H9 (cell line): ENCODE results near the gene MEP1B. TPM values are rescaled to one million over a fixed set of nuclear protein-coding genes. Genes with fewer than 3 reads are reported as not detected.

Source experiments
- DNase-seq: peaks from one replicate; pipeline ENCODE4 v3.0.0-alpha.2; 2017
- H2AFZ ChIP-seq: one replicate; pipeline ENCODE4 v1.6.1; 2013; ENCODE audit warnings: mild to moderate bottlenecking, low read length, control low read depth, moderate library complexity
- H2AK5ac ChIP-seq: 2 replicates; pipeline ENCODE4 v1.6.1; 2013; ENCODE audit warnings: low read length, control low read depth, mixed read lengths; ENCODE audit not compliant: insufficient read length
- H2BK120ac ChIP-seq: one replicate; pipeline ENCODE4 v1.6.1; 2013; ENCODE audit warnings: low read depth, mild to moderate bottlenecking, low read length, control low read depth, inconsistent platforms; ENCODE audit not compliant: poor library complexity, severe bottlenecking
- H2BK12ac ChIP-seq: 2 replicates; pipeline ENCODE4 v1.6.1; 2013; ENCODE audit warnings: low read length, control low read depth, mixed read lengths, low read depth; ENCODE audit not compliant: insufficient read length
- H2BK15ac ChIP-seq: 2 replicates; pipeline ENCODE4 v1.6.1; 2013; ENCODE audit warnings: low read depth, low read length, control low read depth
- H2BK20ac ChIP-seq: one replicate; pipeline ENCODE4 v1.6.1; 2013; ENCODE audit warnings: low read depth, mild to moderate bottlenecking, low read length, control low read depth, inconsistent platforms; ENCODE audit not compliant: poor library complexity, severe bottlenecking
- H2BK5ac ChIP-seq: 2 replicates; pipeline ENCODE4 v1.6.1; 2013; ENCODE audit warnings: low read length, control low read depth, mixed read lengths; ENCODE audit not compliant: insufficient read length
- H3K14ac ChIP-seq: 2 replicates; pipeline ENCODE4 v1.6.1; 2013; ENCODE audit warnings: low read length, control low read depth; ENCODE audit not compliant: insufficient read depth
- H3K18ac ChIP-seq: 2 replicates; pipeline ENCODE4 v1.6.1; 2013; ENCODE audit warnings: low read depth, mild to moderate bottlenecking, mixed read lengths, low read length, control low read depth; ENCODE audit not compliant: insufficient read length
- H3K23ac ChIP-seq: 2 replicates; pipeline ENCODE4 v1.6.1; 2013; ENCODE audit warnings: low read length, control low read depth, mixed read lengths, low read depth; ENCODE audit not compliant: insufficient read length
- H3K23me2 ChIP-seq: 2 replicates; pipeline ENCODE4 v1.6.1; 2013; ENCODE audit warnings: low read depth, mild to moderate bottlenecking, mixed read lengths, low read length, control low read depth; ENCODE audit not compliant: insufficient read length, poor library complexity, severe bottlenecking
- H3K27ac ChIP-seq: 2 replicates; pipeline ENCODE4 v1.5.1; 2013; ENCODE audit warnings: low read length, control low read depth, mixed read lengths, low read depth; ENCODE audit not compliant: insufficient read length
- H3K27me3 ChIP-seq: 2 replicates; pipeline ENCODE4 v1.6.1; 2013; ENCODE audit warnings: low read length, control low read depth, inconsistent platforms; ENCODE audit not compliant: insufficient read depth
- H3K4ac ChIP-seq: 2 replicates; pipeline ENCODE4 v1.6.1; 2013; ENCODE audit warnings: low read depth, mild to moderate bottlenecking, control low read depth, inconsistent platforms, low read length, moderate library complexity
- H3K4me1 ChIP-seq: 2 replicates; pipeline ENCODE4 v1.6.1; 2013; ENCODE audit warnings: low read length, control low read depth, inconsistent platforms; ENCODE audit not compliant: insufficient read depth
- H3K4me2 ChIP-seq: 2 replicates; pipeline ENCODE4 v1.6.1; 2013; ENCODE audit warnings: low read length, control low read depth, mixed read lengths; ENCODE audit not compliant: insufficient read length, insufficient read depth
- H3K56ac ChIP-seq: 2 replicates; pipeline ENCODE4 v1.6.1; 2013; ENCODE audit warnings: low read depth, mild to moderate bottlenecking, mixed read lengths, low read length, control low read depth; ENCODE audit not compliant: insufficient read length
- H3K79me1 ChIP-seq: 2 replicates; pipeline ENCODE4 v1.6.1; 2013; ENCODE audit warnings: low read depth, mild to moderate bottlenecking, moderate library complexity, low read length, control low read depth, inconsistent platforms; ENCODE audit not compliant: insufficient read depth, poor library complexity, severe bottlenecking
- H3K79me2 ChIP-seq: 2 replicates; pipeline ENCODE4 v1.6.1; 2013; ENCODE audit warnings: low read length, control low read depth, inconsistent platforms; ENCODE audit not compliant: insufficient read depth
- H3K9ac ChIP-seq: 2 replicates; pipeline ENCODE4 v1.6.1; 2013; ENCODE audit warnings: low read length, control low read depth, mixed read lengths; ENCODE audit not compliant: insufficient read length; ENCODE audit errors: extremely low read depth
- H3K9me3 ChIP-seq: one replicate; pipeline ENCODE4 v1.6.1; 2013; ENCODE audit warnings: low read depth, low read length, inconsistent platforms; ENCODE audit not compliant: control insufficient read depth
- H3T11ph ChIP-seq: one replicate; pipeline ENCODE4 v1.6.1; 2013; ENCODE audit warnings: mild to moderate bottlenecking, low read length, control low read depth, inconsistent platforms
- H4K20me1 ChIP-seq: one replicate; pipeline ENCODE4 v1.6.1; 2013; ENCODE audit not compliant: control insufficient read depth, insufficient read length, insufficient read depth
- H4K5ac ChIP-seq: 2 replicates; pipeline ENCODE4 v1.6.1; 2013; ENCODE audit warnings: low read depth, mild to moderate bottlenecking, mixed read lengths, low read length, control low read depth; ENCODE audit not compliant: insufficient read length
- H4K8ac ChIP-seq: replicated peaks from 2 replicates; pipeline ENCODE4 v1.6.1; 2013; ENCODE audit warnings: low read length, control low read depth, mixed read lengths, low read depth; ENCODE audit not compliant: insufficient read length
- H4K91ac ChIP-seq: 2 replicates; pipeline ENCODE4 v1.6.1; 2013; ENCODE audit warnings: low read depth, mild to moderate bottlenecking, moderate library complexity, mixed read lengths, low read length, control low read depth; ENCODE audit not compliant: insufficient read length
- H3K27ac Mint-ChIP-seq, 3 experiments: 2 replicates in 2 of 3; 3 replicates in 1 of 3; pipeline ENCODE4 v1.8.0; 2020 to 2021; ENCODE audit warnings: mixed read lengths in 3 of 3, mild to moderate bottlenecking in 1 of 3, moderate library complexity in 1 of 3
- H3K27me3 Mint-ChIP-seq: 2 replicates; pipeline ENCODE4 v1.8.0; 2021; ENCODE audit warnings: low read depth, mild to moderate bottlenecking, moderate library complexity, mixed read lengths
- H3K36me3 Mint-ChIP-seq, 3 experiments: 2 replicates in 2 of 3; 3 replicates in 1 of 3; pipeline ENCODE4 v1.8.0; 2020 to 2021; ENCODE audit warnings: low read depth in 3 of 3, mixed read lengths in 3 of 3; ENCODE audit not compliant: insufficient read depth in 1 of 3
- H3K4me1 Mint-ChIP-seq, 2 experiments: 2 replicates each; pipeline ENCODE4 v1.8.0; 2020; ENCODE audit warnings: mixed read lengths in 2 of 2
- H3K4me3 Mint-ChIP-seq, 2 experiments: 2 replicates in 1 of 2; 3 replicates in 1 of 2; pipeline ENCODE4 v1.8.0; 2020 to 2021; ENCODE audit warnings: mild to moderate bottlenecking in 2 of 2, mixed read lengths in 2 of 2, moderate library complexity in 1 of 2
- H3K9me3 Mint-ChIP-seq, 2 experiments: 2 replicates in 1 of 2; 3 replicates in 1 of 2; pipeline ENCODE4 v1.8.0; 2020; ENCODE audit warnings: mild to moderate bottlenecking in 2 of 2, mixed read lengths in 2 of 2, moderate library complexity in 1 of 2
- CTCF ChIP-seq: fragments of 200-600 bp; sonication (generic); conservative IDR thresholded peaks from 3 replicates; pipeline ENCODE4 v1.8.0; 2021; ENCODE audit warnings: antibody characterized with exemption, mild to moderate bottlenecking
- WGBS: extraction: QIAGEN DNeasy Blood & Tissue Kit; methylation state at CpG from one replicate; pipeline ENCODE4 v1.1.7; 2013; ENCODE audit warnings: missing lambda C conversion rate, low lambda C conversion rate, mixed read lengths; ENCODE audit not compliant: insufficient read length; ENCODE audit errors: extremely low coverage; 5-methylcytosine and 5-hydroxymethylcytosine counted together
- total RNA-seq: library from RNA; stranded (reverse); gene quantifications from 2 replicates; pipeline ENCODE4 v1.2.1, GENCODE V29; 2021

The MEP1B gene
- total RNA-seq, 1 experiment from 2014 or later, result not detected

DNA sequence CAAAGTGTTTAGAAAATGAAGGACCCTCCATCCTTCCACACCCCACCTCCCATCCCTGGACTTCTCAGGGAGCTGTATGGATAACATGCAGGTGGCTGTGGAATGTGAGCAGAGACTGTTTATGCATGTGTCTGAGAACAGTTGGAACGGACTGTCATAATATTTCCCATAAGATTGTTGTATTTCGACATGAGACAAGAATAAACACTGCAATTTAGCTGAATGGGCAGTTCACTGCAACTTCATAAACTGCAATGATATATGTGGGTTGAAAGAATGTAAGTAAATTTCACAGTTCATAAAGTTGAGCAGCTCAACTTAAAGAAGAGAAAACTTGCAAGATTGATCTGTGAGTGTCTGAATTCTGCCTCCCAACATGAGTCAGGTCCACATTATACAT, 74.6 kb downstream of the MEP1B start:
- H4K20me1 ChIP-seq, result no peaks in the 10 kb centered on the region
- H2AFZ ChIP-seq, result no peak overlapping the region
- no peaks in the 10 kb centered on the region for H3K9me3 ChIP-seq
- H2BK20ac ChIP-seq, result no peak overlapping the region
- no peaks in the 10 kb centered on the region for H3K23me2 ChIP-seq
- H3K27me3 ChIP-seq, result no peaks in the 10 kb centered on the region
- H4K8ac ChIP-seq, result no peak overlapping the region
- no peak overlapping the region for H3T11ph ChIP-seq
- no peak overlapping the region for H3K4me2 ChIP-seq
- H3K18ac ChIP-seq, result no peak overlapping the region
- no peak for DNase-seq
- no peak overlapping the region for H3K4me3 Mint-ChIP-seq
- no peak overlapping the region for H4K91ac ChIP-seq
- H3K79me2 ChIP-seq, result no peaks in the 10 kb centered on the region
- H2BK12ac ChIP-seq, result no peak overlapping the region
- no peak overlapping the region for H3K27ac ChIP-seq
- H3K14ac ChIP-seq, result no peak overlapping the region
- H3K27ac Mint-ChIP-seq, result no peak overlapping the region
- no peak overlapping the region for H2AK5ac ChIP-seq
- no peak overlapping the region for H2BK5ac ChIP-seq
- no peaks in the 10 kb centered on the region for H3K27me3 Mint-ChIP-seq
- no peak overlapping the region for H2BK15ac ChIP-seq
- H3K79me1 ChIP-seq, result no peaks in the 10 kb centered on the region
- H3K23ac ChIP-seq, result no peak overlapping the region
- no peak overlapping the region for H3K56ac ChIP-seq
- WGBS, result no CpG with 5 or more reads among the region's 2 CpGs
- no peak overlapping the region for H2BK120ac ChIP-seq
- peaks cover 0 to 10% (median 5%) of the 10 kb centered on the region in 3 experiments; a peak in 5 of 7 replicates for H3K36me3 Mint-ChIP-seq
- no peak overlapping the region for H4K5ac ChIP-seq
- H3K9me3 Mint-ChIP-seq, result no peaks in the 10 kb centered on the region
- peaks cover 5 to 7% of the 10 kb centered on the region in 2 experiments for H3K4me1 Mint-ChIP-seq
- H3K4ac ChIP-seq, result no peak overlapping the region
- no peak overlapping the region for H3K9ac ChIP-seq
- TF ChIP-seq CTCF, result no peak
- H3K4me1 ChIP-seq, result no peaks in the 10 kb centered on the region
